Measurements from ENCODE around the gene TCF23.

The TCF23 gene

DNA sequence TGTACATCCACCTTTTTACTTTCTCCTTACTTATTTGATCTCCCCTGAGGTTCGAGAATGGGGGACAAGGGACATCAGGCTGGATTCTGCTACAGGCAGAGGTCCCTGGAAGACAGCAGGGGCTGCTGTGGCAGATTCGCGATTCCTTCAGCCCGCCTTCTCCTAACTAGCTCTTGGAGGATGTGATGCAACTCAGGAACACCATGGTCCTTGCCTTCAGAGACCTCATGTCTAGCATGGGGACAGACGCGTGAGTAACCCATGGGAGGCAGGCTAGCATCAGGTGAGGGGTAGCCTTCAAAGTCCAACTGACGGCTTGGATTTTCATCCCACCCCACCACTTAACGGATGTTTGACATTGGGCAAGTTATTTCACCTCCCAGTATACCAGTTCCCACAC lies 869 bp upstream of the TCF23 start:
- no peaks in the 10 kb centered on the region for H3K27me3 ChIP-seq (ENCODE audit: insufficient read depth, low read length, poor library complexity, severe bottlenecking)
- TF ChIP-seq CTCF (conservative IDR thresholded peaks at IDR 0.05; ENCODE audit: low read length): no peak
- no peak for TF ChIP-seq EZH2phosphoT487 (IDR thresholded peaks at IDR 0.05; ENCODE audit: borderline replicate concordance)
- H3K79me2 ChIP-seq (ENCODE audit: insufficient read depth, low read length): no peaks in the 10 kb centered on the region
- no peaks in the 10 kb centered on the region for H3K9me2 ChIP-seq (replicated peaks; ENCODE audit: low read depth, low read length)
- H2AFZ ChIP-seq (ENCODE audit: low read length): no peak overlapping the region
- H3K4me3 ChIP-seq (ENCODE audit: low read length, poor library complexity, severe bottlenecking): no peak overlapping the region
- H3K4me2 ChIP-seq (ENCODE audit: low read depth, low read length, poor library complexity, severe bottlenecking): no peak overlapping the region
- H3K9ac ChIP-seq (ENCODE audit: low read depth, low read length, poor library complexity, severe bottlenecking): no peak overlapping the region
- no peaks in the 10 kb centered on the region for H3K36me3 ChIP-seq (ENCODE audit: insufficient read depth, low read length)
- no peaks in the 10 kb centered on the region for H3K9me3 ChIP-seq (ENCODE audit: insufficient read depth, low read depth, low read length)
- no peaks in the 10 kb centered on the region for H3F3A ChIP-seq (ENCODE audit: low read depth)
- H3K4me1 ChIP-seq (ENCODE audit: insufficient read depth, low read length, poor library complexity, severe bottlenecking): no peaks in the 10 kb centered on the region
- no peaks in the 10 kb centered on the region for H4K20me1 ChIP-seq (ENCODE audit: insufficient read depth, low read length, poor library complexity, severe bottlenecking)

- no peaks in the 10 kb centered on the region for H4K20me1 ChIP-seq (ENCODE audit: insufficient read depth, low read length, poor library complexity, severe bottlenecking)
- no peaks in the 10 kb centered on the region for H3K36me3 ChIP-seq (ENCODE audit: insufficient read depth, low read length)
- H3K9ac ChIP-seq (ENCODE audit: low read depth, low read length, poor library complexity, severe bottlenecking): no peak overlapping the region
- H3K79me2 ChIP-seq (ENCODE audit: insufficient read depth, low read length): no peaks in the 10 kb centered on the region
- H3F3A ChIP-seq (ENCODE audit: low read depth): no peaks in the 10 kb centered on the region
- no peak overlapping the region for H2AFZ ChIP-seq (ENCODE audit: low read length)
- no peaks in the 10 kb centered on the region for H3K4me1 ChIP-seq (ENCODE audit: insufficient read depth, low read length, poor library complexity, severe bottlenecking)
- no peak overlapping the region for H3K4me3 ChIP-seq (ENCODE audit: low read length, poor library complexity, severe bottlenecking)
- no peaks in the 10 kb centered on the region for H3K9me3 ChIP-seq (ENCODE audit: insufficient read depth, low read depth, low read length)
- no peak overlapping the region for H3K4me2 ChIP-seq (ENCODE audit: low read depth, low read length, poor library complexity, severe bottlenecking)
- no peaks in the 10 kb centered on the region for H3K27me3 ChIP-seq (ENCODE audit: insufficient read depth, low read length, poor library complexity, severe bottlenecking)
- H3K9me2 ChIP-seq (replicated peaks; ENCODE audit: low read depth, low read length): no peaks in the 10 kb centered on the region
- TF ChIP-seq EZH2phosphoT487 (IDR thresholded peaks at IDR 0.05; ENCODE audit: borderline replicate concordance): no peak
- no peak for TF ChIP-seq CTCF (conservative IDR thresholded peaks at IDR 0.05; ENCODE audit: low read length)
Measured at GRCh38 chr2:27149570-27150405, 984 bp downstream of the TCF23 start.

DNA sequence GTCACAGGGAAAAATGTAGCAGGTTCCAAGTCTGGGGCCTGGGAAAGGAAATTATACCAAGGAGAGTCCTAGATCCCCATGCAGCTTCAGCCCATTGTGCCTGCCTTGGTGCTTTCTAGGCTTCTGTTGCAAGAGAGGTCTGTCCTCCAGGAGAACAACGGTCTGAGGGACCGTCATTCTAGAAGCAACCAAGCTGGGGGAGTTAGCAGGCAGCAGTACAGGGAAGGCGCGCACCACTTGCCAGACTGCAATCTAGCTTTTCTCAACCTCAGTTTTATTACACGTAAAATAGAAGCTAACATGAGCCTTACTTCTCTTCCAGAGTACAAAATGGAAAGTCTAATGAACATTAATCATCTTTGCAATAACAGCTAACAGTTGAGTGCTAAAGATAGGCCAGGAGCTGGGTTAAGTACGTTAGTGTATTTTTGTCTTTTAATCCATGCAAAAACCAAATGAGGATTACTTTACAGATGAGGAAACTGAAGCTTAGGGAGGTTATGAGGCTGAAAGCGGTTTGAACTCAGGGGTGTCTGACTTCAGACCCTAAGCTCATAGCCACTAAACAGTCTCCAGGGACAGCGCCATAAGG lies 1.9 kb downstream of the TCF23 start:
- no peaks in the 10 kb centered on the region for H3K4me1 ChIP-seq (ENCODE audit: insufficient read depth, low read length, poor library complexity, severe bottlenecking)
- TF ChIP-seq CTCF (conservative IDR thresholded peaks at IDR 0.05; ENCODE audit: low read length): no peak
- TF ChIP-seq EZH2phosphoT487 (IDR thresholded peaks at IDR 0.05; ENCODE audit: borderline replicate concordance): no peak
- no peaks in the 10 kb centered on the region for H3K36me3 ChIP-seq (ENCODE audit: insufficient read depth, low read length)
- no peaks in the 10 kb centered on the region for H3K27me3 ChIP-seq (ENCODE audit: insufficient read depth, low read length, poor library complexity, severe bottlenecking)
- H3K9ac ChIP-seq (ENCODE audit: low read depth, low read length, poor library complexity, severe bottlenecking): no peak overlapping the region
- no peaks in the 10 kb centered on the region for H4K20me1 ChIP-seq (ENCODE audit: insufficient read depth, low read length, poor library complexity, severe bottlenecking)
- no peak overlapping the region for H2AFZ ChIP-seq (ENCODE audit: low read length)
- no peak overlapping the region for H3K4me2 ChIP-seq (ENCODE audit: low read depth, low read length, poor library complexity, severe bottlenecking)
- no peaks in the 10 kb centered on the region for H3F3A ChIP-seq (ENCODE audit: low read depth)
- H3K9me3 ChIP-seq (ENCODE audit: insufficient read depth, low read depth, low read length): no peaks in the 10 kb centered on the region
- no peak overlapping the region for H3K4me3 ChIP-seq (ENCODE audit: low read length, poor library complexity, severe bottlenecking)
- no peaks in the 10 kb centered on the region for H3K79me2 ChIP-seq (ENCODE audit: insufficient read depth, low read length)
- no peaks in the 10 kb centered on the region for H3K9me2 ChIP-seq (replicated peaks; ENCODE audit: low read depth, low read length)

All from Loucy (cell line).